IMR-90 (cell line): ENCODE measurements around the gene ITGA5.
A peak's percentile ranks its signal among the peaks of the same experiment; 100 is the strongest.

ENCODE experiments used
- BHLHE40 ChIP-seq: fragments of 150-350 bp; IDR thresholded peaks from 2 replicates; pipeline ENCODE4 v1.6.1; 2016; ENCODE audit warnings: mild to moderate bottlenecking, low read depth, low read length
- CEBPB ChIP-seq: IDR thresholded peaks from 2 replicates; pipeline ENCODE4 v1.6.1; 2012; ENCODE audit warnings: low read depth, low read length, improper control_type of control experiment
- MAFK ChIP-seq: IDR thresholded peaks from 2 replicates; pipeline ENCODE4 v1.6.1; 2012; ENCODE audit warnings: low read depth, low read length, improper control_type of control experiment
- MXI1 ChIP-seq: IDR thresholded peaks from 2 replicates; pipeline ENCODE4 v1.6.1; 2012; ENCODE audit warnings: low read depth, mild to moderate bottlenecking, low read length, moderate library complexity, borderline replicate concordance
- POLR2A ChIP-seq: IDR thresholded peaks from 2 replicates; pipeline ENCODE4 v1.6.1; 2012; ENCODE audit warnings: mild to moderate bottlenecking, low read depth, low read length
- RAD21 ChIP-seq: IDR thresholded peaks from 2 replicates; pipeline ENCODE4 v1.6.1; 2012; ENCODE audit warnings: low read length, improper control_type of control experiment
- RCOR1 ChIP-seq: IDR thresholded peaks from 2 replicates; pipeline ENCODE4 v1.6.1; 2012; ENCODE audit warnings: mild to moderate bottlenecking, low read length, improper control_type of control experiment; ENCODE audit not compliant: insufficient replicate concordance
- RFX5 ChIP-seq: IDR thresholded peaks from 2 replicates; pipeline ENCODE4 v1.8.0; 2012; ENCODE audit warnings: low read depth, mild to moderate bottlenecking, low read length, moderate library complexity
- SMC3 ChIP-seq: fragments of 150-350 bp; IDR thresholded peaks from 2 replicates; pipeline ENCODE4 v1.6.1; 2016; ENCODE audit warnings: low read depth, mild to moderate bottlenecking, antibody characterized with exemption, low read length, moderate library complexity
- TF ChIP-seq, protein P1 (sequence below): conservative IDR thresholded peaks from 2 replicates; pipeline ENCODE4 v1.5.1; 2012; ENCODE audit warnings: mild to moderate bottlenecking, low read depth, low read length, improper control_type of control experiment
- TF ChIP-seq, protein P2 (sequence below): fragments of 150-350 bp; IDR thresholded peaks from 2 replicates; pipeline ENCODE4 v1.6.1; 2017; ENCODE audit warnings: mild to moderate bottlenecking, antibody characterized with exemption, low read length, low read depth
- TF ChIP-seq, protein P3 (sequence below): fragments of 150-350 bp; IDR thresholded peaks from 2 replicates; pipeline ENCODE4 v1.6.1; 2016; ENCODE audit warnings: low read depth, mild to moderate bottlenecking, low read length, moderate library complexity, borderline replicate concordance

DNA sequence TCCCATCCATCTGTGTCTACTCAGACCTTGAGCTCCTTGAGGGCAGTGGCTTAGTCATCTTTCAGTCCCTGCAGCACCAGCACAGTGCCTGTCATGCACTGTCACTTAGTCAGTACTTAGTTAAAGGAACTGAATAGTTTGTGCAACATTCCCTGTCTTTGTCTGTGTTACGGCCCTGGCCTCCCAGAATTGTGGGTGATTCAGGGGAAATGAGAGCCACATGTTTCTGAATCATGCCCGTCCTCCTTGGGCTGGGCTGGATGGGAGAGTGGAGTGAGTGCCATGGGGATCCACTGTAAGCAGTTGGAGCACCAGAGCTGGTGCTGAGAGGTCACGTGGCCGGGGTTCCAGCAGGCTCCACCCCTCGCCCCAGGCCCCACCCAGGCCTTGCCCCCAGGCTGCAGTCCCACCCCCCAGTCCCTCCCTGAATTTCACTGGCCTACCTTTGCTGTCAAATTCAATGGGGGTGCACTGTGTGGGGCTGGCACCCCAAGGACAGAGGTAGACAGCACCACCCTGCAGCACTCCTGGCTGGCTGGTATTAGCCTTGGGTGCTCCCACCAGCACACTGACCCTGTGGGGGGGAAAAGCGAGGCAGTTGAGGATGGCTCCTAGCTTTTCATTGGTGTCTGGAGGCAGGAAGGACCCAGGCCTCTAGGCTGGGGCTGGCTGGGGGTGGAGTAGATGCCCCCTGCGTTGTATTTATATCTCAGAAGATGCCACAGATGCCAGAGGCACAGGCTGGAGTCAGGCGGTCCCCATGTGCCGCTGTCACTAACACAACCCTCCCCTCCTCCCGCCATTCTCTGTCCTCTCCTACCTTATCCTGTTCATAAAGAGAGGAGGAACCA, 7.5 kb downstream of the ITGA5 start:
- TF ChIP-seq POLR2A (0 out of 2 replicates have a peak, but pooled peaks have one; percentile 32), CEBPB (peak; percentile 95), RFX5 (no peak), MXI1 (peak; percentile 96), SMC3 (no peak), MAFK (peak; percentile 16; the same call in 1 of the 2 replicates), RCOR1 (peak; percentile 47), BHLHE40 (peak; percentile 55; the same call in 1 of the 2 replicates), RAD21 (no peak; the same call in 1 of the 2 replicates)
- TF ChIP-seq, protein P1, sequence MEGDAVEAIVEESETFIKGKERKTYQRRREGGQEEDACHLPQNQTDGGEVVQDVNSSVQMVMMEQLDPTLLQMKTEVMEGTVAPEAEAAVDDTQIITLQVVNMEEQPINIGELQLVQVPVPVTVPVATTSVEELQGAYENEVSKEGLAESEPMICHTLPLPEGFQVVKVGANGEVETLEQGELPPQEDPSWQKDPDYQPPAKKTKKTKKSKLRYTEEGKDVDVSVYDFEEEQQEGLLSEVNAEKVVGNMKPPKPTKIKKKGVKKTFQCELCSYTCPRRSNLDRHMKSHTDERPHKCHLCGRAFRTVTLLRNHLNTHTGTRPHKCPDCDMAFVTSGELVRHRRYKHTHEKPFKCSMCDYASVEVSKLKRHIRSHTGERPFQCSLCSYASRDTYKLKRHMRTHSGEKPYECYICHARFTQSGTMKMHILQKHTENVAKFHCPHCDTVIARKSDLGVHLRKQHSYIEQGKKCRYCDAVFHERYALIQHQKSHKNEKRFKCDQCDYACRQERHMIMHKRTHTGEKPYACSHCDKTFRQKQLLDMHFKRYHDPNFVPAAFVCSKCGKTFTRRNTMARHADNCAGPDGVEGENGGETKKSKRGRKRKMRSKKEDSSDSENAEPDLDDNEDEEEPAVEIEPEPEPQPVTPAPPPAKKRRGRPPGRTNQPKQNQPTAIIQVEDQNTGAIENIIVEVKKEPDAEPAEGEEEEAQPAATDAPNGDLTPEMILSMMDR = no peak
- TF ChIP-seq, protein P2, sequence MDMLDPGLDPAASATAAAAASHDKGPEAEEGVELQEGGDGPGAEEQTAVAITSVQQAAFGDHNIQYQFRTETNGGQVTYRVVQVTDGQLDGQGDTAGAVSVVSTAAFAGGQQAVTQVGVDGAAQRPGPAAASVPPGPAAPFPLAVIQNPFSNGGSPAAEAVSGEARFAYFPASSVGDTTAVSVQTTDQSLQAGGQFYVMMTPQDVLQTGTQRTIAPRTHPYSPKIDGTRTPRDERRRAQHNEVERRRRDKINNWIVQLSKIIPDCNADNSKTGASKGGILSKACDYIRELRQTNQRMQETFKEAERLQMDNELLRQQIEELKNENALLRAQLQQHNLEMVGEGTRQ = peak; percentile 92
- TF ChIP-seq, protein P3, sequence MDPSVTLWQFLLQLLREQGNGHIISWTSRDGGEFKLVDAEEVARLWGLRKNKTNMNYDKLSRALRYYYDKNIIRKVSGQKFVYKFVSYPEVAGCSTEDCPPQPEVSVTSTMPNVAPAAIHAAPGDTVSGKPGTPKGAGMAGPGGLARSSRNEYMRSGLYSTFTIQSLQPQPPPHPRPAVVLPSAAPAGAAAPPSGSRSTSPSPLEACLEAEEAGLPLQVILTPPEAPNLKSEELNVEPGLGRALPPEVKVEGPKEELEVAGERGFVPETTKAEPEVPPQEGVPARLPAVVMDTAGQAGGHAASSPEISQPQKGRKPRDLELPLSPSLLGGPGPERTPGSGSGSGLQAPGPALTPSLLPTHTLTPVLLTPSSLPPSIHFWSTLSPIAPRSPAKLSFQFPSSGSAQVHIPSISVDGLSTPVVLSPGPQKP = no peak
